ENCODE measurements around the gene TTLL7.

TTLL7 gene, protein sequence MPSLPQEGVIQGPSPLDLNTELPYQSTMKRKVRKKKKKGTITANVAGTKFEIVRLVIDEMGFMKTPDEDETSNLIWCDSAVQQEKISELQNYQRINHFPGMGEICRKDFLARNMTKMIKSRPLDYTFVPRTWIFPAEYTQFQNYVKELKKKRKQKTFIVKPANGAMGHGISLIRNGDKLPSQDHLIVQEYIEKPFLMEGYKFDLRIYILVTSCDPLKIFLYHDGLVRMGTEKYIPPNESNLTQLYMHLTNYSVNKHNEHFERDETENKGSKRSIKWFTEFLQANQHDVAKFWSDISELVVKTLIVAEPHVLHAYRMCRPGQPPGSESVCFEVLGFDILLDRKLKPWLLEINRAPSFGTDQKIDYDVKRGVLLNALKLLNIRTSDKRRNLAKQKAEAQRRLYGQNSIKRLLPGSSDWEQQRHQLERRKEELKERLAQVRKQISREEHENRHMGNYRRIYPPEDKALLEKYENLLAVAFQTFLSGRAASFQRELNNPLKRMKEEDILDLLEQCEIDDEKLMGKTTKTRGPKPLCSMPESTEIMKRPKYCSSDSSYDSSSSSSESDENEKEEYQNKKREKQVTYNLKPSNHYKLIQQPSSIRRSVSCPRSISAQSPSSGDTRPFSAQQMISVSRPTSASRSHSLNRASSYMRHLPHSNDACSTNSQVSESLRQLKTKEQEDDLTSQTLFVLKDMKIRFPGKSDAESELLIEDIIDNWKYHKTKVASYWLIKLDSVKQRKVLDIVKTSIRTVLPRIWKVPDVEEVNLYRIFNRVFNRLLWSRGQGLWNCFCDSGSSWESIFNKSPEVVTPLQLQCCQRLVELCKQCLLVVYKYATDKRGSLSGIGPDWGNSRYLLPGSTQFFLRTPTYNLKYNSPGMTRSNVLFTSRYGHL

DNA sequence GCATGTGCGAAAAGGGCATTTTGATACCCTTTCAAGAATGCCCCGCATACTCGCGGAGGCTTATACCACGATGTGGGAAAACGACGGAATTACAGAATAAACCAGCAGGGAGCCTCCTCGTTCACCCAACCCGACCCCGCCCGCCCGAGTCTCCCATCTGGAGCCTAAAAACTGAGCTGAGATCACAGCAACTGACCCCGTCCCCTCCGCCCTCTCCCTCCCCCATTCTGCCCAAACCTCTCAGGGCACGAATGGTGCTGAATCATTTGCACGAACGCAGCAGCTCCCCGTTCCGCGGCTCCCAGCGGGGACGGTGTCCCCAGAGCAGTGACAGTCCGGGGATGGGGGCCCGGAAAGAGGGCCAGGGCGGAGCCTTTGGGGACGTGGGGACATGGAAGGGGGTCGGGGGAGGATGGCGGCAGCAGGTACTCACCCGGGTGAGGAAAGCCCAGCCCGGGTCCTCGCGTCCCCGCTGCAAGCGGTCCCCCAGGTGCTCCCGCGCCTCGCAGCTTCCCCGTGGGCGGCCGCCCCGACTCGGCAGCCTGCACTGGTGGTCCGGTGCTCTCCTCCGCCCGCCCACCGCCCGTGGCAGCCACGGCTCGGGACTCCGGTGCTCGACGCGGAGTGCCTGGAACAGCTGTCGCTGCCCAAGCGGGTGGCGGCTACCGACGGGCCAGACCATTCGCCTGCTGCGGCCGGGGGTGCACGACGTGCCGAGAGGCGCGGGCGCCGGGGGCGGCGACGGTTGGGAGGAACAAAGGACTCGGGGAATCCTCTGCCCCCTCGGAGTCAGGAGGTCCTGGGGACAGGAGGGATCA, at the start of gene TTLL7:
TTLL7 (minus strand) TSS at position 635 of the 818 bp plus-strand sequence. CDS start 46,921 bp downstream, outside the sequence.
- peak; percentile 64 for DNase-seq

- no peak for DNase-seq
These were observed 43.5 kb upstream of the TTLL7 start for GRCh38 chr1:84042461-84042860.

GRCh38 chr1:84037758-84038611, 39.1 kb upstream of the TTLL7 start:
- no peak for DNase-seq

DNA sequence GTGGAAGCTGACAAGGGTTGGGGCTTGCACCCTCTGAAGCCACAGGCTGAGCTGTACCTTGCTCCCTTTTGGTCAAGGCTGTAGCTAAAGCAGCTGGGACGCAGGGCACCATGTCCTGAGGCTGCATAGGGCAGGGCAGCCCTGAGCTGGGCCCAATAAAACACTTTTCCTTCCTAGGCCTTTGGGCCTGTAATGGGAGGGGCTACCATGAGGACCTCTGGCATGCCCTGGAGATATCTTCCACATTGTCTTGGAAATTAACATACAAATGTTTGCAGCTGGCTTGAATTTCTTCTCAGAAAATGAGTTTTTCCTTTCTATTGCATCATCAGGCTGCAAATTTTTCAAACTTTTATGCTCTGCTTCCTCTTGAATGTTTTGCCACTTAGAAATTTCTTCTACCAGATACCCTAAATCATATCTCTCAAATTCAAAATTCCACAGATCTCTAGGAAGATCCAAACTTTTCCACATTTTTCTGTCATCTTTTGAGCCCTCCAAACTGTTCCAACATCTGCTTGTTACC, 32.9 kb upstream of the TTLL7 start:
- DNase-seq, result no peak

GRCh38 chr1:84027368-84027767, 28.4 kb upstream of the TTLL7 start:
- DNase-seq, result no peak

- no peak for DNase-seq
These were observed 27.0 kb upstream of the TTLL7 start for GRCh38 chr1:84025966-84026365.

GRCh38 chr1:84021822-84022221, 22.9 kb upstream of the TTLL7 start:
- DNase-seq, result no peak

DNA sequence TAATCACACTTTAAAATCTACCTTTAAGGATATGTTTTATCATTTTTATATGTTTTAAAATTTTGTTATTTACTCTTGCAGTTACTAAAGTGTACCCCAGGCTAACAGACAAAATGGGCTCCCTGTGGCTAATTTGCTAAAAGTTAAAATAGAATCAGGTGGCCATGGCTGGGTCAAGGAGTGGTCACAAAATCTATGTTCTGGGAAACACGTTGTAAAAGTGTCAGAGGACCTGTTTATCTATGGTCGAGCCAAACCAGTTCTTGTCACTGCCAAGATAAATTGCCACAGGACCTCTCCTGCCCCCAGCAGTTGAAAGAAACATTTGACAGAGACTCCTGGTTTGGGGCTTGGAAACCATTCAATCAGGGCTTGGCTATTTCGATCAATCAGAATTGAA, 21.2 kb upstream of the TTLL7 start:
- peak; percentile 42 for DNase-seq

- no peak for DNase-seq
These were observed 20.3 kb upstream of the TTLL7 start for GRCh38 chr1:84019217-84019616.

DNA sequence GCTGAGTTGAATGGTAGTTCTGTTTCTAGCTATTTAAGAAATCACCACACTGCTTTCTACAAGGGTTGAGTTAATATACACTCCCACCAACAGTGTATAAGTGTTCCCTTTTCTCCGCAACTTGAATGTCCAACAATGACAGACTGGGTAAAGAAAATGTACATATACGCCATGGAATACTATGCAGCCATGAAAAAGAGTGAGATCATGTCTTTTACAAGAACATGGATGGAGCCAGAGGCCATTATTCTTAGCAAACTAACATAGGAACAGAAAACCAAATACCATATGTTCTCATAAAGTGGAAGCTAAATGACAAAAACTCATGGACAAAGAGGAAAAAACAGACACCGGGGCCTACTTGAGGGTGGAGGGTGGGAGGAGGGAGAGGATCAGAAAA, 14.8 kb upstream of the TTLL7 start:
- DNase-seq, result no peak

- DNase-seq, result no peak
These were observed 13.1 kb upstream of the TTLL7 start for GRCh38 chr1:84012018-84012417.

GRCh38 chr1:84010136-84010535, 11.2 kb upstream of the TTLL7 start:
- no peak for DNase-seq

GRCh38 chr1:84008631-84009030, 9.7 kb upstream of the TTLL7 start:
- DNase-seq, result no peak

- DNase-seq, result no peak
These were observed 7.7 kb upstream of the TTLL7 start for GRCh38 chr1:84006591-84006990.

- no peak for DNase-seq
These were observed 2.6 kb upstream of the TTLL7 start for GRCh38 chr1:84001501-84001900.

DNA sequence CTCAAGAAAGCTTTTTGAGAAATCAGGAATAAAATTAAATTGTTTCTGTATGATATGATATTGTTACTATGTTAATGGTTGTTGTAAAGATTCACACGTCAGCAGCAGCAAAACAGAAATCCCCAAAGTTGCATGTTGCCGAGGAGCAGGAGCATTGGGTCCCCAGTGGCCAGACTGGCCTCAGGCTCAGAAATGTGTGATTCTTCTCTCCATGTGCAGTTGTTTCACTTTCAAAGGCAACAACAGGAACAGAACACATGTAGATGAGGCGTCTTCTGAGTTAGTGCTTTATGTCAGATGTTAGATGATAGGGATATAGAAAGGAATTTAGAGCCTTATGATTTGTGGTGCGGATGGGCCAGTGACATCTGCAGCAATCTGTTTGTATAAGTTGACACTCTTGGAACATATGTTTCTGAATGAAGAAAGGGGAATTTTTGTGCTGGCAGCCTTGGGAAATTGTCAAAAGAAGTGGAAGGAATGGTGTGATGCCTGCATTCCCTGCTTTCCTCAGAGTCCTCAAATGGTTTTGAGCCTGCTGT, 2.1 kb upstream of the TTLL7 start:
- DNase-seq, result no peak

GRCh38 chr1:84000196-84000885, 1.4 kb upstream of the TTLL7 start:
- no peak for DNase-seq

DNA sequence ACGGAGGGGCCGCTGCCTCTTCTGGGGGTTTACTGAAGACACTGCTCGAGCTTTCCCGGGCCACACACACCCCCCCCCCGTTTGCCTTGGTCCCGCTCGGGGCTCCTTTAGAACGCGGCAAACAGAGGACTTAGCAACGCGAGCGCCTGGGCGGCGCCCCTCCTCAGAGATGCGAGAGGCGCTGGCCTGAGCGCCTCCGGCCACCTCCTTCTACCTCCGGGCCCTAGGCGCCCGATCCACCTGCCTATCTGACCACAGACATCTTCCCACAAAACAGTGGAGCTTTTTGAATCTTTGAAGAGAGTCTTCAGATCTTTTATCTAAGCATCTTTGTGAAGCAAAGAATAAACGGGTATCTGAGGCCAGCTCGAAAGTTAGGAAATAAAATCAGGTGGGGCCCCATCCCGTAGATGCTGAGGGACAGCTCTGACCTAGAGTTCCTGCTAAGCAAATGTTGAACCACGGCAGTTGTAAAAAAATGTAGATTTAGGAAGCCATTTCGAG, 436 bp upstream of the TTLL7 start:
- DNase-seq, result peak; percentile 64

GRCh38 chr1:83998205-83998497, 781 bp downstream of the TTLL7 start:
- no peak for DNase-seq

GRCh38 chr1:83997631-83998030, 1.3 kb downstream of the TTLL7 start:
- DNase-seq, result no peak

- no peak for DNase-seq
These were observed 2.3 kb downstream of the TTLL7 start for GRCh38 chr1:83996621-83997020.

All from DMS153 (cell line).